GDM1 (cell line): ENCODE data around the gene RASEF.

Experiments
- DNase-seq: peaks from one replicate; lab custom pipeline; 2025; lab: John Stamatoyannopoulos, UW

RASEF gene

GRCh38 chr9:83056911-83057310, 6.0 kb downstream of the RASEF start:
- no peak for DNase-seq

- no peak for DNase-seq
Measured at GRCh38 chr9:83056174-83056573, 6.8 kb downstream of the RASEF start.

- DNase-seq: no peak
Measured at GRCh38 chr9:83047839-83048775, 14.8 kb downstream of the RASEF start.

- DNase-seq: no peak
Measured at GRCh38 chr9:83043597-83043996, 19.3 kb downstream of the RASEF start.

GRCh38 chr9:83041771-83042170, 21.2 kb downstream of the RASEF start:
- DNase-seq: no peak

- DNase-seq: no peak
Measured at GRCh38 chr9:83039303-83039702, 23.6 kb downstream of the RASEF start.

GRCh38 chr9:83036043-83036442, 26.9 kb downstream of the RASEF start:
- no peak for DNase-seq

- no peak for DNase-seq
Measured at GRCh38 chr9:83035143-83035542, 27.8 kb downstream of the RASEF start.

- no peak for DNase-seq
Measured at GRCh38 chr9:83034587-83034986, 28.4 kb downstream of the RASEF start.

GRCh38 chr9:83034026-83034425, 28.9 kb downstream of the RASEF start:
- DNase-seq: no peak

GRCh38 chr9:83032065-83032625, 30.8 kb downstream of the RASEF start:
- DNase-seq: no peak

GRCh38 chr9:83030391-83031107, 32.4 kb downstream of the RASEF start:
- no peak for DNase-seq

- no peak for DNase-seq
Measured at GRCh38 chr9:83029531-83030137, 33.3 kb downstream of the RASEF start.

GRCh38 chr9:83027153-83027891, 35.6 kb downstream of the RASEF start:
- no peak for DNase-seq

GRCh38 chr9:83024506-83025125, 38.3 kb downstream of the RASEF start:
- no peak for DNase-seq

GRCh38 chr9:83023151-83023550, 39.8 kb downstream of the RASEF start:
- DNase-seq: no peak

GRCh38 chr9:83020864-83021263, 42.1 kb downstream of the RASEF start:
- DNase-seq: no peak

GRCh38 chr9:83020327-83020726, 42.6 kb downstream of the RASEF start:
- DNase-seq: no peak

GRCh38 chr9:83019246-83019645, 43.7 kb downstream of the RASEF start:
- DNase-seq: no peak

- no peak for DNase-seq
Measured at GRCh38 chr9:83015897-83016296, 47.0 kb downstream of the RASEF start.

GRCh38 chr9:83013867-83014605, 48.9 kb downstream of the RASEF start:
- no peak for DNase-seq
